Lower leg skin (tissue), 3 donors: ENCODE results near the gene CHRNG.

Source experiments
- CTCF ChIP-seq, 3 donors: fragments of 450-650 bp; IDR thresholded peaks; one replicate each; pipeline ENCODE4 v1.5.1; 2016; ENCODE audit warnings: antibody characterized with exemption in 3 of 3, mild to moderate bottlenecking in 3 of 3, moderate library complexity in 2 of 3
- POLR2A ChIP-seq, 2 donors: fragments of 450-650 bp; IDR thresholded peaks; one replicate each; pipeline ENCODE4 v1.6.1; 2016 to 2017; ENCODE audit warnings: antibody characterized with exemption in 2 of 2, mild to moderate bottlenecking in 1 of 2, moderate library complexity in 1 of 2

- TF ChIP-seq CTCF (IDR thresholded peaks at IDR 0.05) (no peak), POLR2A (IDR thresholded peaks at IDR 0.05) (no peak)
These were observed 48.0 kb downstream of the CHRNG start for GRCh38 chr2:232587512-232587911.
